ENCODE results near the gene CPAMD8.

The CPAMD8 gene

DNA sequence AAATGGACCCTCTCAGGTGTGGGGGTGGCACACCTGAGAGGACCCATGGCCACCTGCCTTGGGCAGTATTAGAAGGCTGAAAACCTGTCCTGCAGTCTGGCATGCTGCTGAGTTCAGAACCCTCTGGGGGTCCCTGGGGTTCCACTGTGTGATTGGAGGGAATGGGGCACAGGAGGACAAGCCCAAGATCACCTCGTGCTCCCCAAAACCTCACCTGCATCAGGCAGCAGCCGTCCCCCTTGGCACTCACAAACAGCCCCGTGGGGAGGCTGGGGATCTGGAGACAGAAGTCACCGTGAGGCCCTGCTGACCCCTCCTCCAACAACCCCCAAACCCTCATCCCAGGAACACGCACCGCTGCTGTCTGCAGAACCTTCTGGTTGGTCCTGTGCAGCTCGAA is 123.3 kb downstream of the CPAMD8 start:
- H3K27ac ChIP-seq, result no peak overlapping the region
- no peak overlapping the region for H3K4me3 ChIP-seq (ENCODE audit: low read depth, low read length)
- no peaks in the 10 kb centered on the region for H3K4me1 ChIP-seq
- no peak overlapping the region for H3K4me2 ChIP-seq (ENCODE audit: low read length)
- no peaks in the 10 kb centered on the region for H3K36me3 ChIP-seq (ENCODE audit: control insufficient read depth, insufficient read depth, low read length)
- no peak for TF ChIP-seq CTCF (IDR thresholded peaks at IDR 0.05)
- no peak overlapping the region for H3K9ac ChIP-seq
- H3K9me3 ChIP-seq (ENCODE audit: control insufficient read depth, low read length), result no peaks in the 10 kb centered on the region
- no peaks in the 10 kb centered on the region for H3K27me3 ChIP-seq (ENCODE audit: control insufficient read depth, insufficient read depth, low read length)
- H2AFZ ChIP-seq, result no peak overlapping the region
- no peaks in the 10 kb centered on the region for H3K79me2 ChIP-seq

DNA sequence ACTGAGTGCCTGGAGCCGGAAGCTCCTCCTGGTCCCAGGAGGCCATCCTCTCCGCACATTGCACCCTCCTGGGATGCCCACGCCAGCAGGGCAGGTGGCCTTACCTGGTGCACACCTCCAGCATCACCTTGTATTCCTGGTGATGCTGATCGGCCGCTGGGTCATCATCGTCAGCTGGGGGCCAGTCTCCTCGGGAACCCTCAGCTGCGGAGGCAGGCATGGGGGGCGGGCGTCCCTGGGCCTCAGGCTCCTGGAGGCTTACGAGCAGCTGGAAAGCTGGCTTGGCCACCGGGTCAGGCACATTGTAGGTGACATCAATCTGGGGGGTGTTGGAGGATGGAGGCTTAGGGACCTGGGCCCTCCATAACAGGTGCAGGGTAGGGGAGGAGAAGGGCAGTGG is 124.1 kb downstream of the CPAMD8 start:
- Histone ChIP-seq H3K9ac (no peak overlapping the region), H3K79me2 (no peaks in the 10 kb centered on the region), H3K27ac (no peak overlapping the region), H3K27me3 (ENCODE audit: control insufficient read depth, insufficient read depth, low read length) (no peaks in the 10 kb centered on the region), H2AFZ (no peak overlapping the region), H3K4me3 (ENCODE audit: low read depth, low read length) (no peak overlapping the region), H3K4me1 (no peaks in the 10 kb centered on the region), H3K9me3 (ENCODE audit: control insufficient read depth, low read length) (no peaks in the 10 kb centered on the region), H3K36me3 (ENCODE audit: control insufficient read depth, insufficient read depth, low read length) (no peaks in the 10 kb centered on the region), H3K4me2 (ENCODE audit: low read length) (no peak overlapping the region)
- TF ChIP-seq CTCF (IDR thresholded peaks at IDR 0.05), result no peak

- Histone ChIP-seq H3K36me3 (ENCODE audit: control insufficient read depth, insufficient read depth, low read length) (no peaks in the 10 kb centered on the region), H3K9ac (no peak overlapping the region), H3K79me2 (no peaks in the 10 kb centered on the region), H2AFZ (no peak overlapping the region), H3K4me2 (ENCODE audit: low read length) (no peak overlapping the region), H3K4me1 (no peaks in the 10 kb centered on the region), H3K27me3 (ENCODE audit: control insufficient read depth, insufficient read depth, low read length) (no peaks in the 10 kb centered on the region), H3K4me3 (ENCODE audit: low read depth, low read length) (no peak overlapping the region), H3K9me3 (ENCODE audit: control insufficient read depth, low read length) (no peaks in the 10 kb centered on the region), H3K27ac (no peak overlapping the region)
- no peak for TF ChIP-seq CTCF (IDR thresholded peaks at IDR 0.05)
These were observed 125.0 kb downstream of the CPAMD8 start for GRCh38 chr19:16901491-16902175.

GRCh38 chr19:16899566-16900075 is 127.0 kb downstream of the CPAMD8 start:
- Histone ChIP-seq H3K36me3 (ENCODE audit: control insufficient read depth, insufficient read depth, low read length) (no peaks in the 10 kb centered on the region), H3K4me1 (peaks cover 2% of the 10 kb centered on the region), H3K79me2 (no peaks in the 10 kb centered on the region), H3K27ac (no peak overlapping the region), H3K4me2 (ENCODE audit: low read length) (no peak overlapping the region), H3K27me3 (ENCODE audit: control insufficient read depth, insufficient read depth, low read length) (no peaks in the 10 kb centered on the region), H3K9ac (no peak overlapping the region), H3K4me3 (ENCODE audit: low read depth, low read length) (no peak overlapping the region), H3K9me3 (ENCODE audit: control insufficient read depth, low read length) (no peaks in the 10 kb centered on the region), H2AFZ (no peak overlapping the region)
- peak; percentile 36 for TF ChIP-seq CTCF (IDR thresholded peaks at IDR 0.05)

Data from parathyroid adenoma (tissue), 2 donors.